H1 (cell line): ENCODE results near the gene ARHGEF16. TPM values are rescaled to one million over a fixed set of nuclear protein-coding genes. Genes with fewer than 3 reads are reported as not detected.

ENCODE experiments used
- CTCF ChIA-PET: fragments of 300-600 bp; sonication (Branson Sonifier 250); formaldehyde crosslinking; loops from one replicate; lab custom pipeline; 2021; ENCODE audit not compliant: partially characterized antibody; lab: Charles Lee
- POLR2A ChIA-PET: fragments of 300-600 bp; sonication (Branson Sonifier 250); formaldehyde crosslinking; loops from one replicate; lab custom pipeline; 2021; ENCODE audit warnings: inconsistent platforms; ENCODE audit not compliant: partially characterized antibody; lab: Charles Lee
- DNase-seq, 2 experiments: peaks; one replicate each; pipeline versions ENCODE4 v3.0.0 to v3.0.0-alpha.2; 2010 to 2022; ENCODE audit warnings: low spot score in 2 of 2, low read depth in 1 of 2, mixed read lengths in 1 of 2
- FAIRE-seq: peaks from 2 replicates; lab custom pipeline; 2011; peaks lifted over from hg19 to GRCh38; lab: Jason Lieb, UNC
- H2AFZ ChIP-seq: 2 replicates; pipeline ENCODE4 v1.8.1; 2012; ENCODE audit warnings: low read length, inconsistent platforms
- H2AK5ac ChIP-seq: 2 replicates; pipeline ENCODE4 v1.6.1; 2013; ENCODE audit warnings: low read depth, low read length
- H2BK120ac ChIP-seq: replicated peaks from 2 replicates; pipeline ENCODE3; 2013; ENCODE audit warnings: low read depth, low read length, inconsistent platforms
- H2BK12ac ChIP-seq: 2 replicates; pipeline ENCODE4 v1.6.1; 2013; ENCODE audit warnings: low read depth, low read length
- H2BK15ac ChIP-seq: 2 replicates; pipeline ENCODE4 v1.6.1; 2013; ENCODE audit warnings: low read length
- H2BK20ac ChIP-seq: 2 replicates; pipeline ENCODE4 v1.6.1; 2013; ENCODE audit warnings: low read length
- H2BK5ac ChIP-seq: 2 replicates; pipeline ENCODE4 v1.6.1; 2013; ENCODE audit warnings: low read depth, low read length
- H3K14ac ChIP-seq: 2 replicates; pipeline ENCODE4 v1.6.1; 2013; ENCODE audit warnings: inconsistent platforms; ENCODE audit not compliant: insufficient read length
- H3K18ac ChIP-seq: 2 replicates; pipeline ENCODE4 v1.6.1; 2013; ENCODE audit warnings: low read length; ENCODE audit errors: extremely low read depth
- H3K23ac ChIP-seq: 2 replicates; pipeline ENCODE4 v1.6.1; 2013; ENCODE audit warnings: inconsistent platforms; ENCODE audit not compliant: insufficient read length
- H3K23me2 ChIP-seq: 2 replicates; pipeline ENCODE4 v1.6.1; 2013; ENCODE audit warnings: low read depth, low read length
- H3K27ac ChIP-seq: 2 replicates; pipeline ENCODE4 v1.6.1; 2011; ENCODE audit warnings: low read depth, low read length, inconsistent platforms
- H3K27me3 ChIP-seq, 4 experiments: replicated peaks in 1 of 4; 1 replicate in 1 of 4; 2 replicates in 3 of 4; pipeline versions ENCODE4 v1.6.1 to v1.8.1; 2011 to 2013; ENCODE audit warnings: low read length in 3 of 4, mild to moderate bottlenecking in 3 of 4, inconsistent platforms in 2 of 4, mixed read lengths in 2 of 4, moderate library complexity in 1 of 4; ENCODE audit not compliant: control insufficient read depth in 3 of 4, insufficient read depth in 3 of 4; ENCODE audit errors: extremely low read depth in 1 of 4
- H3K36me3 ChIP-seq, 4 experiments: 2 replicates each; pipeline versions ENCODE4 v1.6.1 to v1.8.1; 2011 to 2013; ENCODE audit warnings: mild to moderate bottlenecking in 4 of 4, low read length in 3 of 4, moderate library complexity in 2 of 4, control low read depth in 1 of 4, inconsistent platforms in 1 of 4; ENCODE audit not compliant: insufficient read depth in 4 of 4, control insufficient read depth in 2 of 4
- H3K4ac ChIP-seq: replicated peaks from 2 replicates; pipeline ENCODE3; 2013; ENCODE audit warnings: low read length, low read depth, mixed read lengths, inconsistent platforms; ENCODE audit not compliant: insufficient read length
- H3K4me1 ChIP-seq, 4 experiments: replicated peaks in 1 of 4; 1 replicate in 1 of 4; 2 replicates in 3 of 4; pipeline versions ENCODE4 v1.6.1 to v1.8.1; 2011 to 2013; ENCODE audit warnings: low read length in 3 of 4, inconsistent platforms in 2 of 4, mixed read lengths in 1 of 4; ENCODE audit not compliant: insufficient read depth in 4 of 4, control insufficient read depth in 3 of 4
- H3K4me2 ChIP-seq, 2 experiments: 2 replicates each; pipeline versions ENCODE4 v1.6.1 to v1.8.1; 2011 to 2013; ENCODE audit warnings: low read depth in 2 of 2, low read length in 2 of 2, control low read depth in 1 of 2, inconsistent platforms in 1 of 2, mild to moderate bottlenecking in 1 of 2; ENCODE audit not compliant: insufficient read depth in 1 of 2
- H3K4me3 ChIP-seq, 4 experiments: fragments of 200-600, 300-600 bp in 1 of 4; sonication (generic), shearing (Covaris generic), sonication (Bioruptor Twin) in 1 of 4; 2 replicates each; pipeline versions ENCODE4 v1.5.1 to v1.8.1; 2011 to 2016; ENCODE audit warnings: low read length in 4 of 4, low read depth in 3 of 4, control low read depth in 2 of 4, inconsistent platforms in 2 of 4, mild to moderate bottlenecking in 2 of 4, mixed read lengths in 1 of 4, moderate library complexity in 1 of 4; ENCODE audit not compliant: insufficient read depth in 2 of 4; ENCODE audit errors: extremely low read depth in 1 of 4
- H3K56ac ChIP-seq: replicated peaks from 2 replicates; pipeline ENCODE3; 2013; ENCODE audit warnings: low read depth, mild to moderate bottlenecking, mixed read lengths, low read length, inconsistent platforms; ENCODE audit not compliant: insufficient read length
- H3K79me1 ChIP-seq: 2 replicates; pipeline ENCODE4 v1.6.1; 2013; ENCODE audit warnings: low read depth, low read length, control low read depth
- H3K79me2 ChIP-seq, 2 experiments: 2 replicates each; pipeline versions ENCODE4 v1.6.1 to v1.8.1; 2012 to 2013; ENCODE audit warnings: low read length in 2 of 2, mild to moderate bottlenecking in 2 of 2, inconsistent platforms in 1 of 2; ENCODE audit not compliant: insufficient read depth in 2 of 2, control insufficient read depth in 1 of 2
- H3K9ac ChIP-seq, 4 experiments: replicated peaks in 1 of 4; 1 replicate in 1 of 4; 2 replicates in 3 of 4; pipeline versions ENCODE4 v1.6.1 to v1.8.1; 2011 to 2013; ENCODE audit warnings: low read depth in 3 of 4, low read length in 3 of 4, control low read depth in 2 of 4, mild to moderate bottlenecking in 2 of 4, moderate library complexity in 2 of 4, inconsistent platforms in 1 of 4; ENCODE audit errors: extremely low read depth in 1 of 4
- H3K9me3 ChIP-seq, 2 experiments: 2 replicates each; pipeline versions ENCODE4 v1.6.1 to v1.8.1; 2012 to 2013; ENCODE audit warnings: mild to moderate bottlenecking in 2 of 2, moderate library complexity in 2 of 2, control low read depth in 1 of 2, inconsistent platforms in 1 of 2, low read depth in 1 of 2, low read length in 1 of 2, mixed read lengths in 1 of 2; ENCODE audit not compliant: insufficient read depth in 2 of 2
- H4K20me1 ChIP-seq, 2 experiments: replicated peaks in 1 of 2; 2 replicates each; pipeline versions ENCODE3 to v1.8.1; 2011 to 2013; ENCODE audit warnings: inconsistent platforms in 2 of 2, low read length in 2 of 2, mild to moderate bottlenecking in 1 of 2; ENCODE audit not compliant: insufficient read depth in 2 of 2, control insufficient read depth in 1 of 2
- H4K5ac ChIP-seq: 2 replicates; pipeline ENCODE4 v1.6.1; 2013; ENCODE audit warnings: low read length, low read depth, mixed read lengths, inconsistent platforms; ENCODE audit not compliant: insufficient read length
- H4K8ac ChIP-seq: 2 replicates; pipeline ENCODE4 v1.8.0; 2013; ENCODE audit warnings: mild to moderate bottlenecking, moderate library complexity, low read length, inconsistent platforms; ENCODE audit not compliant: insufficient read depth; ENCODE audit errors: extremely low read depth
- H4K91ac ChIP-seq: replicated peaks from 2 replicates; pipeline ENCODE3; 2013; ENCODE audit warnings: low read length, mixed read lengths, inconsistent platforms; ENCODE audit not compliant: insufficient read length
- BRCA1 ChIP-seq: IDR thresholded peaks from 2 replicates; pipeline ENCODE4 v1.6.1; 2012; ENCODE audit warnings: low read depth, low read length, improper control_type of control experiment
- CBX8 ChIP-seq: fragments of 300-800, 300-1000 bp; sonication (generic); IDR thresholded peaks from 2 replicates; pipeline ENCODE4 v1.7.1; 2016; ENCODE audit warnings: low read depth, low read length, borderline replicate concordance
- CHD1 ChIP-seq: IDR thresholded peaks from 2 replicates; pipeline ENCODE4 v1.6.1; 2012; ENCODE audit warnings: low read depth, low read length, improper control_type of control experiment
- CREB1 ChIP-seq: IDR thresholded peaks from 2 replicates; pipeline ENCODE4 v1.6.1; 2012; ENCODE audit warnings: inconsistent platforms
- HDAC2 ChIP-seq, 2 experiments: fragments of 300-600 bp in 1 of 2; sonication (generic) in 1 of 2; IDR thresholded peaks; 2 replicates each; pipeline ENCODE4 v1.6.1; 2011 to 2012; ENCODE audit warnings: low read depth in 2 of 2, low read length in 2 of 2, mild to moderate bottlenecking in 2 of 2, moderate library complexity in 2 of 2, borderline replicate concordance in 1 of 2, inconsistent platforms in 1 of 2
- JUN ChIP-seq: IDR thresholded peaks from 2 replicates; pipeline ENCODE4 v1.6.1; 2011; ENCODE audit warnings: low read depth, mild to moderate bottlenecking, improper control_type of control experiment, low read length
- JUND ChIP-seq: IDR thresholded peaks from 2 replicates; pipeline ENCODE4 v1.6.1; 2011; ENCODE audit warnings: mild to moderate bottlenecking, improper control_type of control experiment, low read length
- KDM1A ChIP-seq: fragments of 200-600, 300-600 bp; sonication (generic); IDR thresholded peaks from 2 replicates; pipeline ENCODE4 v1.7.1; 2016; ENCODE audit warnings: mild to moderate bottlenecking, low read length, borderline replicate concordance
- MAFK ChIP-seq: IDR thresholded peaks from 2 replicates; pipeline ENCODE4 v1.6.1; 2012; ENCODE audit warnings: low read depth, mild to moderate bottlenecking, improper control_type of control experiment, low read length
- RAD21 ChIP-seq, 2 experiments: IDR thresholded peaks in 1 of 2; conservative IDR thresholded peaks in 1 of 2; 2 replicates each; pipeline ENCODE4 v1.6.1; 2011; ENCODE audit warnings: low read depth in 2 of 2, low read length in 2 of 2, improper control_type of control experiment in 1 of 2, inconsistent platforms in 1 of 2, mild to moderate bottlenecking in 1 of 2, moderate library complexity in 1 of 2
- SP2 ChIP-seq: IDR thresholded peaks from 2 replicates; pipeline ENCODE4 v1.6.1; 2012; ENCODE audit warnings: mild to moderate bottlenecking, low read length, inconsistent platforms
- SP4 ChIP-seq: IDR thresholded peaks from 2 replicates; pipeline ENCODE4 v1.6.1; 2012; ENCODE audit warnings: low read length, inconsistent platforms
- SRF ChIP-seq: IDR thresholded peaks from 2 replicates; pipeline ENCODE4 v1.6.1; 2011; ENCODE audit warnings: mild to moderate bottlenecking, low read depth, low read length, moderate library complexity
- TCF12 ChIP-seq: IDR thresholded peaks from 2 replicates; pipeline ENCODE4 v1.6.1; 2011; ENCODE audit warnings: low read depth, mild to moderate bottlenecking, low read length
- WGBS, 2 experiments: shearing (Covaris generic) in 1 of 2; methylation state at CpG; one replicate each; pipeline versions ENCODE4 v1.1.6 to v1.1.7; 2013 to 2015; ENCODE audit warnings: low lambda C conversion rate in 2 of 2, mixed read lengths in 2 of 2, inconsistent platforms in 1 of 2, low coverage in 1 of 2, missing lambda C conversion rate in 1 of 2; ENCODE audit not compliant: insufficient replicate concordance in 2 of 2, insufficient coverage in 1 of 2, insufficient read length in 1 of 2; ENCODE audit errors: extremely low coverage in 1 of 2, missing lambda C conversion rate in 1 of 2; 5-methylcytosine and 5-hydroxymethylcytosine counted together
- polyA plus RNA-seq, 7 experiments: library from polyadenylated mRNA; depleted of rRNA in 3 of 7; stranded (reverse) in 5 of 7; unstranded in 2 of 7; fragments of >200 nt in 5 of 7; fragments of 200-250 nt in 2 of 7; gene quantifications; 1 replicate in 5 of 7; 2 replicates in 1 of 7; 4 replicates in 1 of 7; pipeline versions ENCODE4 v1.2.1 to v1.2.3, GENCODE V29; 2011 to 2013; ENCODE audit warnings: missing spikeins in 2 of 7, mixed read lengths in 2 of 7
- total RNA-seq: library from RNA; stranded (reverse); fragmentation: NEBNext Ultra II Directional; extraction: Animal tissue kit (Norgen Biotek cat#: 25700); gene quantifications from 2 replicates; pipeline ENCODE4 v1.2.1, GENCODE V29; 2021

ARHGEF16 gene
- total and polyA plus RNA-seq, 2 of the 8 experiments (the other 6 are each of a cell fraction or from before 2014, with no cell fraction given): 18.3 to 20.7 TPM

DNA sequence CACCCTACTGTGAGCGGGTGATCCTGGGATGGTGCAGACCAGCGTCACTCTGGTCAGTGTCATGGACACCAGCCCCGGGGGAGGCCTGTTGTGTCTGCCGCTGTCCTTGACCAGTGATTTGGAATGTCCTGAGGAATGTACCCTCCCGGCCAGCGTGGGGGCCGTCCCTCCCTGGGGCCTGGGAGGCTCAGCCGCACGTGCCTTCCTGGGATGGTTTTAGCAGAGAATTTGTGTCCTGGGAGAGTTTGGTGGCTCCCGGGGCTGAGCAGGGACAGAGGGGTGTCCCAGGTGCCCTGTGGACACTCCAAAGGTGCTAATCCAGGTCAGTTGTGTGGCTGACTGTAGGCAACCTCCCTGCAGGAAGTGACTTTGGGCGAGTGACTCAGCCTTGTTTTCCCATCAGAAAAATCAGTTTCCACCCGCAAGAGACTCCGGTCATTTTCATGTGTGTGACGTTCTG lies 6.2 kb downstream of the ARHGEF16 start:
- Histone ChIP-seq H4K8ac (no peak overlapping the region), H2BK20ac (no peak overlapping the region), H3K14ac (no peak overlapping the region), H2BK120ac (no peak overlapping the region), H2AK5ac (no peak overlapping the region), H4K20me1 (peaks cover 3 to 16% of the 10 kb centered on the region in 2 experiments), H3K27me3 (no peaks in the 10 kb centered on the region), H4K91ac (no peak overlapping the region), H3K9me3 (no peaks in the 10 kb centered on the region), H4K5ac (no peak overlapping the region), H2BK15ac (no peak overlapping the region), H3K23ac (no peak overlapping the region), H3K23me2 (no peaks in the 10 kb centered on the region), H3K27ac (no peak overlapping the region), H3K4me2 (no peak overlapping the region), H3K4me3 (no peak overlapping the region), H3K79me1 (peaks cover 5% of the 10 kb centered on the region; the same call in 1 of the 2 replicates), H3K9ac (no peak overlapping the region; a peak in 1 of 7 replicates), H3K4ac (no peak overlapping the region), H3K56ac (no peak overlapping the region), H2BK12ac (no peak overlapping the region), H2AFZ (no peak overlapping the region), H3K4me1 (peaks cover 0 to 5% (median 4%) of the 10 kb centered on the region in 4 experiments; a peak in 6 of 7 replicates), H2BK5ac (peak overlapping the region; percentile 63; the same call in 1 of the 2 replicates), H3K36me3 (no peaks in the 10 kb centered on the region), H3K18ac (no peak overlapping the region; the same call in 1 of the 2 replicates), H3K79me2 (peaks cover 0 to 11% of the 10 kb centered on the region in 2 experiments; a peak in 1 of 4 replicates)
- ChIA-PET CTCF (interaction anchor here (1.0 to 1.1 kb wide), 2 partner anchors 8 to 11 kb away, joined by 6 read pairs; no protein-coding TSS in a partner anchor), POLR2A (interaction anchor here (0.9 to 1.1 kb wide), 2 partner anchors 11 to 12 kb away, joined by 3 to 5 read pairs; no protein-coding TSS in a partner anchor)
- no peak for FAIRE-seq
- WGBS, 2 experiments: 87% methylated on average over 14 of the region's 14 CpGs; no CpG with 5 or more reads in 1 of the 2 experiments
- DNase-seq: no peak
- TF ChIP-seq SP2 (no peak), KDM1A (no peak), MAFK (no peak), SRF (no peak), HDAC2 (IDR thresholded peaks at IDR 0.05; ENCODE audit: borderline replicate concordance in 1 of 2, low read depth in 2 of 2, low read length in 2 of 2) (no peak), RAD21 (IDR thresholded peaks at IDR 0.05 in 1 of 2, conservative IDR thresholded peaks at IDR 0.05 in 1 of 2; ENCODE audit: low read depth in 2 of 2, low read length in 2 of 2) (no peak), CHD1 (no peak), TCF12 (no peak), JUN (no peak), BRCA1 (no peak), CREB1 (no peak), CBX8 (no peak), JUND (no peak), SP4 (no peak)
